ENCODE measurements around the gene EPGN. TPM values are rescaled to one million over a fixed set of nuclear protein-coding genes. Genes with fewer than 3 reads are reported as not detected.

The EPGN gene
- total and polyA plus RNA-seq, 2 of the 8 experiments (the other 6 are each of a cell fraction or from before 2014, with no cell fraction given), result not detected

DNA sequence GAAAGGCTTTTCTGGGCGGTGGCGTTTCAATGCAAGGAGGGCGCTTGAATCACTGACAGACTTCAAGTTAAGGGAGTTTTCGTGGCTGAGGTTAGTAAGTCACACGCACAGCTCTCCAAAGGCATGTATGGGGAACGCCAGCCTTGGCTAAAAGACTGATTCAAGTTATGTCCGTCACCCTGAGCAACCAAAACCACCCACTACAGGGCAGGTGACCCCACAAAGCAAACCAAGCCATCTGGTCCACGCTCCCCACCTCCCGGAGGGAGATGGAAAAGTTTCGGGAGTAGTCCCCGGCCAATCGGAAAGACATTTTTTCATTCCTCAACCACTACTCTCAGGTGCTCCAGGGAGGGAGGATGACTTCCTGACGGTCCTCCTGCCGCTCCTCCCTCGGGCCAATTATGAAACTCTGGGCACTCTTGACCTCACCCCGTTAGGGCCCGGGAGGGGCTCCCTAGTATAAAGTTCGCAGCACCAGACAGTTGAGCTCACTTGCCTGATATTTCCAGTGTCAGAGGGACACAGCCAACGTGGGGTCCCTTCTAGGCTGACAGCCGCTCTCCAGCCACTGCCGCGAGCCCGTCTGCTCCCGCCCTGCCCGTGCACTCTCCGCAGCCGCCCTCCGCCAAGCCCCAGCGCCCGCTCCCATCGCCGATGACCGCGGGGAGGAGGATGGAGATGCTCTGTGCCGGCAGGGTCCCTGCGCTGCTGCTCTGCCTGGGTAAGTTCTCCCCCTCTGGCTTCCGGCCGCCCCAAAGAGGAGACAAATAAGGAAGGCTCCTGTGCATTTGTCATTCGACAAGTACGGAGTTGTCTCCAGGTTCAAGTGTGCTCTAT lies 56.6 kb downstream of the EPGN start, which contains the start of gene EREG:
EREG (plus strand) TSS at position 494 of the 840 bp plus-strand sequence; CDS start at position 658, 164 bp downstream.
- H2BK20ac ChIP-seq (ENCODE audit: low read length), result no peak within 1 kb of the TSS
- H3K4ac ChIP-seq (replicated peaks; ENCODE audit: insufficient read length, low read depth, low read length), result no peak within 1 kb of the TSS
- H3K27ac ChIP-seq (ENCODE audit: low read depth, low read length), result no peak within 1 kb of the TSS
- no peaks in the 10 kb centered on the region for H3K79me2 ChIP-seq (ENCODE audit: control insufficient read depth in 1 of 2, insufficient read depth in 2 of 2, low read length in 2 of 2)
- no peak within 1 kb of the TSS for H4K5ac ChIP-seq (ENCODE audit: insufficient read length, low read depth, low read length)
- H4K91ac ChIP-seq (replicated peaks; ENCODE audit: insufficient read length, low read length), result no peak within 1 kb of the TSS
- H4K20me1 ChIP-seq (replicated peaks in 1 of 2; ENCODE audit: control insufficient read depth in 1 of 2, insufficient read depth in 2 of 2, low read length in 2 of 2), result no peaks in the 10 kb centered on the region
- no peaks in the 10 kb centered on the region for H3K9me3 ChIP-seq (ENCODE audit: insufficient read depth in 2 of 2, low read depth in 1 of 2, low read length in 1 of 2)
- DNase-seq (ENCODE audit: low read depth in 1 of 2, low spot score in 2 of 2), result peak; percentile 50 to 84
- no peak within 1 kb of the TSS for H3K56ac ChIP-seq (replicated peaks; ENCODE audit: insufficient read length, low read depth, low read length)
- peaks cover 0 to 12% (median 6%) of the 10 kb centered on the region in 4 experiments; a peak in 4 of 7 replicates for H3K27me3 ChIP-seq (replicated peaks in 1 of 4; ENCODE audit: control insufficient read depth in 3 of 4, extremely low read depth in 1 of 4, insufficient read depth in 3 of 4, low read length in 3 of 4)
- H3K4me1 ChIP-seq (replicated peaks in 1 of 4; ENCODE audit: control insufficient read depth in 3 of 4, insufficient read depth in 4 of 4, low read length in 3 of 4), result peaks cover 0 to 7% (median 1%) of the 10 kb centered on the region in 4 experiments; a peak in 3 of 7 replicates
- no peak within 1 kb of the TSS for H2AK5ac ChIP-seq (ENCODE audit: low read depth, low read length)
- H2BK15ac ChIP-seq (ENCODE audit: low read length), result no peak within 1 kb of the TSS
- POLR2A ChIA-PET (ENCODE audit: partially characterized antibody), result no interaction called here
- H3K9ac ChIP-seq (replicated peaks in 1 of 4; ENCODE audit: extremely low read depth in 1 of 4, low read depth in 3 of 4, low read length in 3 of 4), result peak within 1 kb of the TSS in 1 of 4 experiments; percentile 9; a peak in 2 of 7 replicates
- no peak for FAIRE-seq
- no peak within 1 kb of the TSS for H4K8ac ChIP-seq (ENCODE audit: extremely low read depth, insufficient read depth, low read length)
- no peak within 1 kb of the TSS for H2BK5ac ChIP-seq (ENCODE audit: low read depth, low read length)
- CTCF ChIA-PET (ENCODE audit: partially characterized antibody), result interaction anchor here (0.9 to 2.5 kb wide), 8 partner anchors 11 to 429 kb away, joined by 3 to 11 read pairs (median 5); partner anchors contain the start of gene BTC
- H2BK120ac ChIP-seq (replicated peaks; ENCODE audit: low read depth, low read length), result no peak within 1 kb of the TSS
- no peaks in the 10 kb centered on the region for H3K36me3 ChIP-seq (ENCODE audit: control insufficient read depth in 2 of 4, insufficient read depth in 4 of 4, low read length in 3 of 4)
- H2AFZ ChIP-seq (ENCODE audit: low read length), result peak within 1 kb of the TSS; percentile 82
- peaks cover 13% of the 10 kb centered on the region for H3K23me2 ChIP-seq (ENCODE audit: low read depth, low read length)
- peak within 1 kb of the TSS; percentile 11; the same call in 1 of the 2 replicates for H3K18ac ChIP-seq (ENCODE audit: extremely low read depth, low read length)
- H3K79me1 ChIP-seq (ENCODE audit: low read depth, low read length), result no peaks in the 10 kb centered on the region
- H3K23ac ChIP-seq (ENCODE audit: insufficient read length), result no peak within 1 kb of the TSS
- H2BK12ac ChIP-seq (ENCODE audit: low read depth, low read length), result no peak within 1 kb of the TSS
- 2% methylated on average over 39 of the region's 40 CpGs; no CpG with 5 or more reads in 1 of the 2 experiments for WGBS, 2 experiments (ENCODE audit: extremely low coverage in 1 of 2, insufficient coverage in 1 of 2, insufficient read length in 1 of 2, insufficient replicate concordance in 2 of 2, low coverage in 1 of 2, low lambda C conversion rate in 2 of 2, missing lambda C conversion rate in 1 of 2)
- H3K4me3 ChIP-seq (ENCODE audit: extremely low read depth in 1 of 4, insufficient read depth in 2 of 4, low read depth in 3 of 4, low read length in 4 of 4), result peak within 1 kb of the TSS; percentile 54 to 86 (median 72)
- H3K14ac ChIP-seq (ENCODE audit: insufficient read length), result no peak within 1 kb of the TSS
- peak within 1 kb of the TSS; percentile 86 to 90 for H3K4me2 ChIP-seq (ENCODE audit: insufficient read depth in 1 of 2, low read depth in 2 of 2, low read length in 2 of 2)
- TF ChIP-seq SRF (IDR thresholded peaks at IDR 0.05; ENCODE audit: low read depth, low read length) (0 out of 2 replicates have a peak, but pooled peaks have one; percentile 19), SUZ12 (IDR thresholded peaks at IDR 0.05; ENCODE audit: low read length) (peak; percentile 53; the same call in 1 of the 2 replicates), KDM4A (IDR thresholded peaks at IDR 0.05; ENCODE audit: low read depth, low read length, severe bottlenecking) (peak; percentile 90), RNF2 (IDR thresholded peaks at IDR 0.05; ENCODE audit: borderline replicate concordance, low read depth, low read length, missing control alignments, poor library complexity, severe bottlenecking) (peak; percentile 26), EP300 (IDR thresholded peaks at IDR 0.05; ENCODE audit: borderline replicate concordance in 1 of 2, low read depth in 2 of 2, low read length in 2 of 2) (no peak), EGR1 (IDR thresholded peaks at IDR 0.05; ENCODE audit: borderline replicate concordance, low read depth, low read length) (peak; percentile 90), YY1 (IDR thresholded peaks at IDR 0.05; ENCODE audit: low read depth, low read length) (peak; percentile 70; the same call in 1 of the 2 replicates), BACH1 (IDR thresholded peaks at IDR 0.05; ENCODE audit: low read length) (no peak), TAF1 (IDR thresholded peaks at IDR 0.05; ENCODE audit: low read depth, low read length) (no peak)
- TF ChIP-seq, protein P1, sequence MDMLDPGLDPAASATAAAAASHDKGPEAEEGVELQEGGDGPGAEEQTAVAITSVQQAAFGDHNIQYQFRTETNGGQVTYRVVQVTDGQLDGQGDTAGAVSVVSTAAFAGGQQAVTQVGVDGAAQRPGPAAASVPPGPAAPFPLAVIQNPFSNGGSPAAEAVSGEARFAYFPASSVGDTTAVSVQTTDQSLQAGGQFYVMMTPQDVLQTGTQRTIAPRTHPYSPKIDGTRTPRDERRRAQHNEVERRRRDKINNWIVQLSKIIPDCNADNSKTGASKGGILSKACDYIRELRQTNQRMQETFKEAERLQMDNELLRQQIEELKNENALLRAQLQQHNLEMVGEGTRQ (IDR thresholded peaks at IDR 0.05; ENCODE audit: low read length), result no peak

All from H1 (cell line).